ENCODE measurements around the gene ELOA. TPM values are rescaled to one million over a fixed set of nuclear protein-coding genes. Genes with fewer than 3 reads are reported as not detected.

Gene ELOA
- total RNA-seq, 1 donor from 2014 or later = 30.4 TPM

GRCh38 chr1:23772049-23772853, 29.0 kb downstream of the ELOA start:
- peaks cover 8% of the 10 kb centered on the region for H3K36me3 Mint-ChIP-seq
- H3K4me1 Mint-ChIP-seq = peaks cover 10% of the 10 kb centered on the region
- peak; percentile 61 to 93 for DNase-seq (ENCODE audit: low spot score in 2 of 2, unreplicated experiment in 2 of 2)
- H3K9me3 Mint-ChIP-seq = no peaks in the 10 kb centered on the region
- H3K4me3 Mint-ChIP-seq = no peak overlapping the region
- peak; percentile 77 for TF ChIP-seq CTCF (IDR thresholded peaks at IDR 0.05; ENCODE audit: unreplicated experiment)
- no peak overlapping the region for H3K27ac Mint-ChIP-seq
- no peaks in the 10 kb centered on the region for H3K27me3 Mint-ChIP-seq (ENCODE audit: low read depth)

GRCh38 chr1:23772854-23773242, 29.6 kb downstream of the ELOA start:
- TF ChIP-seq CTCF (IDR thresholded peaks at IDR 0.05; ENCODE audit: unreplicated experiment) = no peak
- H3K4me3 Mint-ChIP-seq = no peak overlapping the region
- no peaks in the 10 kb centered on the region for H3K27me3 Mint-ChIP-seq (ENCODE audit: low read depth)
- peaks cover 14% of the 10 kb centered on the region for H3K4me1 Mint-ChIP-seq
- no peak for DNase-seq (ENCODE audit: low spot score in 2 of 2, unreplicated experiment in 2 of 2)
- H3K9me3 Mint-ChIP-seq = no peaks in the 10 kb centered on the region
- no peak overlapping the region for H3K27ac Mint-ChIP-seq
- peaks cover 4% of the 10 kb centered on the region for H3K36me3 Mint-ChIP-seq

- no peak for DNase-seq (ENCODE audit: low spot score in 2 of 2, unreplicated experiment in 2 of 2)
- Mint-ChIP-seq H3K36me3 (no peaks in the 10 kb centered on the region), H3K4me3 (no peak overlapping the region), H3K27ac (no peak overlapping the region), H3K9me3 (no peaks in the 10 kb centered on the region), H3K27me3 (ENCODE audit: low read depth) (no peaks in the 10 kb centered on the region), H3K4me1 (peaks cover 19% of the 10 kb centered on the region)
- TF ChIP-seq CTCF (IDR thresholded peaks at IDR 0.05; ENCODE audit: unreplicated experiment) = no peak
Observed at GRCh38 chr1:23774174-23774880, 31.1 kb downstream of the ELOA start.

- TF ChIP-seq CTCF (IDR thresholded peaks at IDR 0.05; ENCODE audit: unreplicated experiment) = no peak
- Mint-ChIP-seq H3K4me3 (no peak overlapping the region), H3K36me3 (no peaks in the 10 kb centered on the region), H3K9me3 (no peaks in the 10 kb centered on the region), H3K4me1 (peaks cover 29% of the 10 kb centered on the region), H3K27me3 (ENCODE audit: low read depth) (no peaks in the 10 kb centered on the region), H3K27ac (no peak overlapping the region)
- DNase-seq (ENCODE audit: low spot score in 2 of 2, unreplicated experiment in 2 of 2) = no peak
Observed at GRCh38 chr1:23776217-23776616, 32.9 kb downstream of the ELOA start.

GRCh38 chr1:23777979-23778814, 34.9 kb downstream of the ELOA start, which contains the start of gene PITHD1:
TSS of gene PITHD1 (plus strand) at chr1:23778418. CDS start at chr1:23778516, 98 bp downstream.
- peaks cover 5% of the 10 kb centered on the region for H3K36me3 Mint-ChIP-seq
- no peak for TF ChIP-seq CTCF (IDR thresholded peaks at IDR 0.05; ENCODE audit: unreplicated experiment)
- H3K27ac Mint-ChIP-seq = peak within 1 kb of the TSS; percentile 99
- peak; percentile 63 to 82 for DNase-seq (ENCODE audit: low spot score in 2 of 2, unreplicated experiment in 2 of 2)
- no peaks in the 10 kb centered on the region for H3K9me3 Mint-ChIP-seq
- H3K4me1 Mint-ChIP-seq = peaks cover 29% of the 10 kb centered on the region
- peak within 1 kb of the TSS; percentile 87 for H3K4me3 Mint-ChIP-seq
- no peaks in the 10 kb centered on the region for H3K27me3 Mint-ChIP-seq (ENCODE audit: low read depth)

Measured in mesothelial cell of epicardium (in vitro differentiated cells).